ENCODE data around the gene MAD2L2.

Gene MAD2L2

GRCh38 chr1:11681071-11681771, at the start of gene MAD2L2:
Gene MAD2L2 (minus strand): TSS chr1:11681148. CDS start chr1:11680601, 547 bp downstream.
- DNase-seq (ENCODE audit: low spot score): peak; percentile 82

DNA sequence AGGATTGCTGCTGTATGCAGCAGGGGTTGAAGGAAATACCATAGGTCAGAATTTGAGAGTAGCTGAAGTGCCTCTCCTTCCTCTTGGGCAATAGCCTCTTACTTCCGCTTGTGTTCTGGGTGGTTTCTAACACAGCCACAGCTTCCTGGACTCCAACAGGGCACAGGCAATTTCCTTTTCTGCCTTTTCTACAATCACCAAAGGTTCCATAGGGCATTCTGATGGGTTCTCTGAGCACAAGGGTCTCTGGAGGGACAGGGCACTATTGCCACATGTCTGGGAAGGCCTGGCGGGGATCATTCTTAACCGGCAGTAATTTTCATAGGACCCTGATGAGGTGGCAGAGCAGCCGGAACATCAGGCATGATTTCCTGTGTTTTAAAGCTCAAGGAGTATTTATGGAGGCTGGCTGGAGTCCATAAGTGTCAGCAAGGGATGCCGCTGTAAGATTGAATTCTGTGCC, 49.5 kb upstream of the MAD2L2 start:
- DNase-seq (ENCODE audit: low spot score): no peak

- DNase-seq (ENCODE audit: low spot score): no peak
These were observed 48.8 kb upstream of the MAD2L2 start for GRCh38 chr1:11729498-11730428.

- no peak for DNase-seq (ENCODE audit: low spot score)
These were observed 48.2 kb upstream of the MAD2L2 start for GRCh38 chr1:11729155-11729497.

DNA sequence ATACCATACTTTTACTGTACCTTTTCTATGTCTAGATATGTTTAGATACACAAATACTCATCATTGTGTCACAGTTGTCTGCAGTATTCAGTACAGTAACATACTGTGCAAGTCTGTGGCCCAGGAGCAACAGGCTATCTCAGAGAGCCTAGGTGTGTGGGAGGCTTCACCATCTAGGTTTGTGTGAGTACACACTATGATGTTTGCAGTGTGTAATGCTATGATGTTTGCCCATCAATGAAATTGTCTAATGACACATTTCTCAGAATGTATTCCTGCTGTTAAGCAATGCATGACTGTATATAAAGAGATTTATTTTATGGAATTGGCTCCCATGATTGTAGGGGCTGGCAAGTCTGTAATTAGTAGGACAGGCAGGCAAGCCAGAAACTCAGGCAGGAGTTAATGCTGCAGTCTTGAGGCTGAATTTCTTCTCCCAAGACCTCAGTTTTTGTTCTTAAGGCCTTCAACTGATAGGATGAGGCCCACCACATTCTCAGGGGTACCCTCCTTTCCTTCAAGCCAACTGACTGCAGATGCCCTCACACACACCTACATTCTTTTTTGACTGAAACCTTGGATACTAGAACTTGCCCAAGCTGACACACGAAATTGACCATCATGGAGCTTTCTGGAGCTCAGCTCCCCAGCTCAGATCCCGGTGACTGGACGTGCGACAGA, 47.3 kb upstream of the MAD2L2 start:
- no peak for DNase-seq (ENCODE audit: low spot score)

- DNase-seq (ENCODE audit: low spot score): no peak
These were observed 46.2 kb upstream of the MAD2L2 start for GRCh38 chr1:11727119-11727518.

- no peak for DNase-seq (ENCODE audit: low spot score)
These were observed 44.7 kb upstream of the MAD2L2 start for GRCh38 chr1:11725616-11726015.

- DNase-seq (ENCODE audit: low spot score): no peak
These were observed 41.6 kb upstream of the MAD2L2 start for GRCh38 chr1:11722538-11722937.

GRCh38 chr1:11721311-11721710, 40.4 kb upstream of the MAD2L2 start:
- peak; percentile 20 for DNase-seq (ENCODE audit: low spot score)

DNA sequence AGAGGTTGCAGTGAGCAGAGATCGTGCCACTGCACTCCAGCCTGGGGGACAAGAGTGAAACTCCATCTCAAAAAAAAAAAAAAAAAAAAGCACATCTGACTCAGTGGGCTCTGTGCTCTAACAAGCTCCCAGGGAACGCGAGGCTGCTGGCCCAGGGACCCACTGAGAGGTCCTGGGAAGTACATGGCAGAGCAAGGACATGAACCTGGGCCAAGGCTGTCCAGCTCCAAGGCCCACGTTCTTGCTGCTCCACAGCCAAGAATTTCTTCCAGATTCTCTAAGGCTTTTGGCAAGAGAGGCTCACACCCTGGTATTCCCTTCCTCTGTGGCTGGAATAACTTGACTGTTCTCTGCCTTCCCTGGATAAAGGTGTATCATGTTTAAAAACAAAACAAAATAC, 39.6 kb upstream of the MAD2L2 start:
- no peak for DNase-seq (ENCODE audit: low spot score)

- no peak for DNase-seq (ENCODE audit: low spot score)
These were observed 39.1 kb upstream of the MAD2L2 start for GRCh38 chr1:11720033-11720376.

- DNase-seq (ENCODE audit: low spot score): peak; percentile 50
These were observed 38.5 kb upstream of the MAD2L2 start for GRCh38 chr1:11719313-11720032.

DNA sequence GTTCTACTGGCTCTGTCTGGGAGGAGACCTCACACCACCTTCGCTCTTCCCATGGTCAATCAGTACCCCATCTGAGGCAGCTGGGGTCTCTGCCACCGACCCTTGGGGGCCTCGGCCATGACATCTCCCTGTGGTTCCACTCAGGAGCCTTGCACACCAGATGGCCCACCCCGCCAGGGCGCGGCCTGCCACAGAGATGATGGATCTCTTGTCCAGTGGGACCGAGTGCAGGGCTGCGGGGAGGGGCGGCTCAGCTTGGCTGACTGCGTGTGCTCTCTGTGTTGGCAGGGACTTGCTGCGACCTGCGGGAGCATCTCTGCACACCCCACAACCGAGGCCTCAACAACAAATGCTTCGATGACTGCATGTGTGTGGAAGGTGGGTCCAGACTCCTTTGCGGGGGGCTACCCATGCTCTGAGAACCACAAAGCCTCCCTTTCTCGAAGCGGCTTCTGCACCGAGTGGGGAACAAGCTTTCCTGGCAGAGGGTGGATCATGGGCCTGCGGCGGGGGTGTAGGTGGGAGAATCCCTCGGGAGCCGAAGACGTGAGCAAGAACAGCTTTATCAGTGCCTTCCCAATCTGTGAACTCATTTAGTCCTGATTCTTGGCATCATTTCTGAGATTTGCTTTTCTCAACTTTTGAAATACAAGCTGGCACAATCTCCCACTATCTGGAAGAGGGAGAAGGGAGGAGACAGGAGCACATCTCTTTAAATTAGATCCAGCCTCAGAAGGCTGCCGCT, 34.1 kb upstream of the MAD2L2 start:
- no peak for DNase-seq (ENCODE audit: low spot score)

DNA sequence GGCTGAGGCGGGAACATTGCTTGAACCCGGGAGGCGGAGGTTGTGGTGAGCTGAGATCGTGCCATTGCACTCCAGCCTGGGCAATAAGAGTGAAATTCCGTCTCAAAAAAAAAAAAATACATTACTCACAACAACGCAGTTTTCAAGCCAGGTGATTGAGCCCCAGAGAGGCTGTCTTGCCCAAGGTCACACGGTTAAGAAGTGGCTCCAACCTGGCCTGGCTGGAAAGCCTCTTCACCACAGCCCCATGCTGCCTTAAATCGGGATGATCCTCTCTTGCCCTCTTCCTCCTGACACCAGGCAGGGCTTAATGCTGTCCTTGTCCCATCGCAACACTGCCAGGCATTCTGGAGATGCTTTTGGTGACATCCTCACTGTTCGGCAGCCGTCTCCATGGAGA, 32.1 kb upstream of the MAD2L2 start:
- DNase-seq (ENCODE audit: low spot score): no peak

DNA sequence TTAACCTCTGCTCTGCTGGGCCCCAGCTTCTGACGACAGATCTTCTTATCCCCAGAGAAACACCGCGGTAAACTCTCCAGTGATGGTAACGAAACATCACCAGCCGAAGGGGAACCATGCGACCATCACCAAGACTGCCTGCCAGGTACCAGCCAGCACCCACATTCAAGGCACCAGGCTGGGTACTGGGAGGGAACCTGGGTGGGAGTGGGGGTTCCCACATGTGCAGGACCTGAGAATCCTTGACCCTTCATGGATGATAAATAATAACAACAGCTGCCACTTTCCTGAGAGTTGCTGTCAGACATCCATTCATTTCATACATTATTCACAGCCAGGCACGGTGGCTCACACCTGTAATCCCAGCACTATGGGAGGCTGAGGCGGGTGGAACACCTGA, 31.3 kb upstream of the MAD2L2 start:
- DNase-seq (ENCODE audit: low spot score): no peak

GRCh38 chr1:11711490-11711889, 30.5 kb upstream of the MAD2L2 start:
- no peak for DNase-seq (ENCODE audit: low spot score)

DNA sequence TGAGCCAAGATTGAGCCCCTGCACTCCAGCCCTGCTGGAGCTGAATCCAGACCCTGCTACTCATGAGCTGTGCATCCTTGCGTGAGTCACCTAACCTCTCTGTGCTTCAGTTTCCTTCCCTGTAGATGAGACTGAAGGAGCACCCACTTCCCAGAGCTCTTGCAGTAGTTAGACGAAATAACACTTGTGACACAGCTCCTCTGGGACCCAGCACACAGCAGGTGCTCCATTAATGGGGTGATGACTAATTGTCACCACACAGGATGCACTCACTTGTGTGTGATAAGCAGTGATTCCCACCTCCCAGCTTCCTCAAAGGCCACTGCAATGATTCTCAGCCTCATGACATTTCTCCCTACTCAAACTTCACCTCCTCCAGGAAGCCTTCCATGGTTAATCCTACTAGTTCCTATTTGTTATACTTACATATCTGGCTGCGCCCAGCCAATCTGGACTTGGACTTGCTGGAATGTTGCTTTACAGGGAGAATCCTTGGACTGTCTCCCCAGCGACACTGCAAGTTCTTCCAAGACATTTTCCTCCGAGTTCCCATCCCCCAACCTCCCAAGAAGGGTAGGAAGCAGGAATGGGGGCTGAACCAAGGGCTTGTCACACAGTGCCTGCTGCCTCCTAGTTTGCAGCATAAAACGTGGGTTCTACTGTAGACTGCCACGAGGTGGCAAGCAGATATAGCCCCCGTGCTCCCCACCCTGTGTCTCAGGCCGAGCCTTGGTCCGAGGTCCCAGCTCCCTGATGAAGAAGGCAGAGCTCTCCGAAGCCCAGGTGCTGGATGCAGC, 27.8 kb upstream of the MAD2L2 start:
- no peak for DNase-seq (ENCODE audit: low spot score)

DNA sequence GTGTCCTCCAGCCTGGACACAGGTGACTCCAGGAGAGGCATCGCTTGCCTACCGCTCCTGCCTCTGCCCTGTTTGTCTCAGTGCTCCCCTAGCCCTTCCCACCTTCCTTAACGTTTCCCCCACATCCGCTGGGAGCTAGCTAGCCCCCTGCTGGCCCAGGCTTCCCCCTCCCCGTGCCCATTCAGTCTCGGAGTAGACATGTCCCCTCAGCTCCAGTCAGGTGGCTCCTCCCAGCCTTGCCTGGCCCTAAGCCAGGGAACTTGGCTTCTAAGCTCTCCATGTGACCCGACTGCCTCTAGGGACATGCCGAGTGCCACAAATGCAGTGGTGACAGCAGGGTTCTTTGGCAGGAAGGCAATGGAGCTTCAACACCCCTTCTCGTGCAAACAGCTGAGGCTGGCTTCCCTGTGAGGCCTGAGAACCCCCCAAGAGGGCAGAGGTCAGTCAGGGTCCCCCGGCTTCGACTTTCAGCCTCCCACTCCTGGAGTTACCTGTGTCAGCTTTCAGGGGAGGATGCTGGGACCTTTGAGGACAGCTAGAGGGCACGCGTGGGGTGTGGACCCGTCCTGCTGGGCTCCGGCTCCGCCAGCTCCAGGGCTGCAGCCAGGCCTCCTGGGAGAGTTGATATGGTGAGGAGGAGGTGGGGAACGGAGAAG, 26.8 kb upstream of the MAD2L2 start:
- peak; percentile 60 for DNase-seq (ENCODE audit: low spot score)

DNA sequence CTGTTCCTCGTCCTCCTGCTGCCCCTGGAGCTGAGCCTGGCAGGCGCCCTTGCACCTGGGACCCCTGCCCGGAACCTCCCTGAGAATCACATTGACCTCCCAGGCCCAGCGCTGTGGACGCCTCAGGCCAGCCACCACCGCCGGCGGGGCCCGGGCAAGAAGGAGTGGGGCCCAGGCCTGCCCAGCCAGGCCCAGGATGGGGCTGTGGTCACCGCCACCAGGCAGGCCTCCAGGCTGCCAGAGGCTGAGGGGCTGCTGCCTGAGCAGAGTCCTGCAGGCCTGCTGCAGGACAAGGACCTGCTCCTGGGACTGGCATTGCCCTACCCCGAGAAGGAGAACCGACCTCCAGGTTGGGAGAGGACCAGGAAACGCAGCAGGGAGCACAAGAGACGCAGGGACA, 25.3 kb upstream of the MAD2L2 start:
- DNase-seq (ENCODE audit: low spot score): no peak

DNA sequence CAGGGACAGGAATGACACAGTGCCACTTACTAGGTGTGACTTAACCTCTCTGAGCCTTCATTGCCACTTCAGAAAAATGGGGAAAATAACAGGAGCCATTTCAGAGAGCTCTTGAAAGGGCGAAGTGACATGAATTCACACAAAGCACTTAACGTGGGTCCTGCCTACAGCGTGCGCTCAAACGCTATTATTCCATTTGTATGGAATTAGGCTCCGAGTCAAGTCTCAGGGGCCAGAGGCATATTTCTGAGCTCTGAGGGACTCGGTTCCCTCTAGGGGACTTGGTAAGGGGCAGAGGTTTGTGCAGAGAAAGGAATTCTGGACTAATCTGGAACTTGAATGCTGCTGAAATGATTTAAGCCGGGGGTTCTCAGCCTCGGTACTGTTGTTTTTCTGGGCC, 24.6 kb upstream of the MAD2L2 start:
- DNase-seq (ENCODE audit: low spot score): no peak

Measured in LoVo (cell line).